ENCODE measurements around the gene RPL15.

- TF ChIP-seq, protein P1, sequence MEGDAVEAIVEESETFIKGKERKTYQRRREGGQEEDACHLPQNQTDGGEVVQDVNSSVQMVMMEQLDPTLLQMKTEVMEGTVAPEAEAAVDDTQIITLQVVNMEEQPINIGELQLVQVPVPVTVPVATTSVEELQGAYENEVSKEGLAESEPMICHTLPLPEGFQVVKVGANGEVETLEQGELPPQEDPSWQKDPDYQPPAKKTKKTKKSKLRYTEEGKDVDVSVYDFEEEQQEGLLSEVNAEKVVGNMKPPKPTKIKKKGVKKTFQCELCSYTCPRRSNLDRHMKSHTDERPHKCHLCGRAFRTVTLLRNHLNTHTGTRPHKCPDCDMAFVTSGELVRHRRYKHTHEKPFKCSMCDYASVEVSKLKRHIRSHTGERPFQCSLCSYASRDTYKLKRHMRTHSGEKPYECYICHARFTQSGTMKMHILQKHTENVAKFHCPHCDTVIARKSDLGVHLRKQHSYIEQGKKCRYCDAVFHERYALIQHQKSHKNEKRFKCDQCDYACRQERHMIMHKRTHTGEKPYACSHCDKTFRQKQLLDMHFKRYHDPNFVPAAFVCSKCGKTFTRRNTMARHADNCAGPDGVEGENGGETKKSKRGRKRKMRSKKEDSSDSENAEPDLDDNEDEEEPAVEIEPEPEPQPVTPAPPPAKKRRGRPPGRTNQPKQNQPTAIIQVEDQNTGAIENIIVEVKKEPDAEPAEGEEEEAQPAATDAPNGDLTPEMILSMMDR (IDR thresholded peaks at IDR 0.05): no peak
- TF ChIP-seq POLR2A (IDR thresholded peaks at IDR 0.05): no peak
Measured at GRCh38 chr3:23959135-23959900, 42.4 kb downstream of the RPL15 start.

Measured in sigmoid colon (tissue), 3 donors.